IMR-90 (cell line): Measurements from ENCODE around the gene SNRPA1. TPM values are rescaled to one million over a fixed set of nuclear protein-coding genes. Genes with fewer than 3 reads are reported as not detected.

ENCODE experiments used
- ATAC-seq: fragments of 200-7000 bp; cut with Tn5 transposase; 2 replicates; pipeline ENCODE4 v1.9.1; 2020; ENCODE audit warnings: low read depth, mild to moderate bottlenecking, moderate library complexity
- BruUV-seq: library from RNA; stranded (reverse); fragments of 400-500 nt; replicated peaks from 2 replicates; lab custom pipeline; 2021; lab: Mats Ljungman, UMichigan
- CTCF ChIA-PET: fragments of 300-600 bp; formaldehyde crosslinking; extraction: SDS; loops from one replicate; lab custom pipeline; 2021; ENCODE audit warnings: antibody characterized with exemption; lab: Yijun Ruan, JAX
- POLR2A ChIA-PET: fragments of 300-600 bp; sonication (Branson Sonifier 250); formaldehyde crosslinking; loops from one replicate; lab custom pipeline; 2022; ENCODE audit warnings: antibody characterized with exemption; ENCODE audit not compliant: unreplicated experiment; lab: Charles Lee
- DNase-seq: peaks from one replicate; pipeline ENCODE4 v3.0.0; 2013
- H2AFZ ChIP-seq: replicated peaks from 2 replicates; pipeline ENCODE3; 2013; ENCODE audit warnings: low read length, mild to moderate bottlenecking; ENCODE audit not compliant: poor library complexity
- H2AK5ac ChIP-seq: 2 replicates; pipeline ENCODE4 v1.6.1; 2013; ENCODE audit warnings: low read depth, low read length, inconsistent platforms
- H2AK9ac ChIP-seq: replicated peaks from 2 replicates; pipeline ENCODE3; 2013; ENCODE audit warnings: mild to moderate bottlenecking, low read depth, low read length, moderate library complexity; ENCODE audit not compliant: poor library complexity
- H2BK120ac ChIP-seq: 2 replicates; pipeline ENCODE4 v1.6.1; 2013; ENCODE audit warnings: low read depth, low read length, inconsistent platforms
- H2BK15ac ChIP-seq: 3 replicates; pipeline ENCODE4 v1.6.1; 2013; ENCODE audit warnings: low read depth, low read length, inconsistent platforms
- H2BK20ac ChIP-seq: 2 replicates; pipeline ENCODE4 v1.6.1; 2013; ENCODE audit warnings: low read depth, mild to moderate bottlenecking, inconsistent platforms, low read length, moderate library complexity
- H2BK5ac ChIP-seq: 2 replicates; pipeline ENCODE4 v1.6.1; 2013; ENCODE audit warnings: mild to moderate bottlenecking, low read depth, low read length, inconsistent platforms; ENCODE audit not compliant: poor library complexity, severe bottlenecking
- H3K14ac ChIP-seq: replicated peaks from 2 replicates; pipeline ENCODE4 v1.6.1; 2013; ENCODE audit warnings: low read depth, low read length, inconsistent platforms
- H3K18ac ChIP-seq: 2 replicates; pipeline ENCODE4 v1.6.1; 2013; ENCODE audit warnings: low read depth, low read length, control low read depth
- H3K23ac ChIP-seq: 2 replicates; pipeline ENCODE4 v1.6.1; 2013; ENCODE audit warnings: low read depth, low read length, inconsistent platforms
- H3K27ac ChIP-seq: 2 replicates; pipeline ENCODE4 v1.5.1; 2013; ENCODE audit warnings: mild to moderate bottlenecking, control low read depth, low read length; ENCODE audit not compliant: insufficient read depth
- H3K27me3 ChIP-seq: 2 replicates; pipeline ENCODE4 v1.6.1; 2013; ENCODE audit warnings: low read length; ENCODE audit not compliant: control insufficient read depth, insufficient read depth
- H3K36me3 ChIP-seq: 2 replicates; pipeline ENCODE4 v1.6.1; 2013; ENCODE audit warnings: low read length, mixed read lengths; ENCODE audit not compliant: control insufficient read depth, insufficient read depth
- H3K4ac ChIP-seq: 2 replicates; pipeline ENCODE4 v1.6.1; 2013; ENCODE audit warnings: low read depth, low read length, inconsistent platforms
- H3K4me1 ChIP-seq: 2 replicates; pipeline ENCODE4 v1.6.1; 2013; ENCODE audit warnings: low read length, mixed read lengths; ENCODE audit not compliant: control insufficient read depth, insufficient read depth
- H3K4me2 ChIP-seq: 2 replicates; pipeline ENCODE4 v1.6.1; 2013; ENCODE audit warnings: low read depth, mild to moderate bottlenecking, control low read depth, low read length, moderate library complexity
- H3K4me3 ChIP-seq: 2 replicates; pipeline ENCODE4 v1.5.1; 2013; ENCODE audit warnings: low read depth, mild to moderate bottlenecking, control low read depth, low read length, moderate library complexity; ENCODE audit not compliant: insufficient read depth
- H3K56ac ChIP-seq: 2 replicates; pipeline ENCODE4 v1.6.1; 2013; ENCODE audit warnings: low read length, inconsistent platforms; ENCODE audit not compliant: insufficient read depth; ENCODE audit errors: extremely low read depth
- H3K79me1 ChIP-seq, 2 experiments: 2 replicates each; pipeline ENCODE4 v1.6.1; 2013; ENCODE audit warnings: low read length in 2 of 2, inconsistent platforms in 1 of 2, low read depth in 1 of 2
- H3K9ac ChIP-seq: 2 replicates; pipeline ENCODE4 v1.6.1; 2013; ENCODE audit warnings: low read depth, low read length, control low read depth
- H3K9me1 ChIP-seq: 2 replicates; pipeline ENCODE4 v1.6.1; 2013; ENCODE audit warnings: low read length, inconsistent platforms; ENCODE audit not compliant: insufficient read depth
- H3K9me3 ChIP-seq: 2 replicates; pipeline ENCODE4 v1.6.1; 2013; ENCODE audit warnings: low read length; ENCODE audit not compliant: control insufficient read depth, insufficient read depth
- H4K20me1 ChIP-seq: 2 replicates; pipeline ENCODE4 v1.6.1; 2013; ENCODE audit warnings: low read length, inconsistent platforms; ENCODE audit not compliant: insufficient read depth
- H4K5ac ChIP-seq: 2 replicates; pipeline ENCODE4 v1.6.1; 2013; ENCODE audit warnings: mild to moderate bottlenecking, low read depth, low read length, control low read depth
- H4K8ac ChIP-seq, 2 experiments: 2 replicates each; pipeline ENCODE4 v1.6.1; 2013; ENCODE audit warnings: low read depth in 2 of 2, low read length in 2 of 2, control low read depth in 1 of 2, inconsistent platforms in 1 of 2
- H4K91ac ChIP-seq: 2 replicates; pipeline ENCODE4 v1.6.1; 2013; ENCODE audit warnings: low read depth, low read length, inconsistent platforms; ENCODE audit not compliant: insufficient read depth
- BHLHE40 ChIP-seq: fragments of 150-350 bp; IDR thresholded peaks from 2 replicates; pipeline ENCODE4 v1.6.1; 2016; ENCODE audit warnings: mild to moderate bottlenecking, low read depth, low read length
- CEBPB ChIP-seq: IDR thresholded peaks from 2 replicates; pipeline ENCODE4 v1.6.1; 2012; ENCODE audit warnings: low read depth, low read length, improper control_type of control experiment
- CHD1 ChIP-seq: IDR thresholded peaks from 2 replicates; pipeline ENCODE4 v1.6.1; 2012; ENCODE audit warnings: low read depth, low read length, improper control_type of control experiment
- FOS ChIP-seq: fragments of 150-350 bp; IDR thresholded peaks from 2 replicates; pipeline ENCODE4 v1.6.1; 2016; ENCODE audit warnings: low read depth, low read length
- MAZ ChIP-seq: IDR thresholded peaks from 2 replicates; pipeline ENCODE4 v1.6.1; 2012; ENCODE audit warnings: low read depth, mild to moderate bottlenecking, low read length, improper control_type of control experiment, moderate library complexity, borderline replicate concordance
- MXI1 ChIP-seq: IDR thresholded peaks from 2 replicates; pipeline ENCODE4 v1.6.1; 2012; ENCODE audit warnings: low read depth, mild to moderate bottlenecking, low read length, moderate library complexity, borderline replicate concordance
- NFE2L2 ChIP-seq: fragments of 150-350 bp; IDR thresholded peaks from 2 replicates; pipeline ENCODE4 v1.6.1; 2016; ENCODE audit warnings: low read depth, mild to moderate bottlenecking, low read length
- POLR2A ChIP-seq: IDR thresholded peaks from 2 replicates; pipeline ENCODE4 v1.6.1; 2012; ENCODE audit warnings: mild to moderate bottlenecking, low read depth, low read length
- RAD21 ChIP-seq: IDR thresholded peaks from 2 replicates; pipeline ENCODE4 v1.6.1; 2012; ENCODE audit warnings: low read length, improper control_type of control experiment
- RCOR1 ChIP-seq: IDR thresholded peaks from 2 replicates; pipeline ENCODE4 v1.6.1; 2012; ENCODE audit warnings: mild to moderate bottlenecking, low read length, improper control_type of control experiment; ENCODE audit not compliant: insufficient replicate concordance
- RFX5 ChIP-seq: IDR thresholded peaks from 2 replicates; pipeline ENCODE4 v1.8.0; 2012; ENCODE audit warnings: low read depth, mild to moderate bottlenecking, low read length, moderate library complexity
- SMC3 ChIP-seq: fragments of 150-350 bp; IDR thresholded peaks from 2 replicates; pipeline ENCODE4 v1.6.1; 2016; ENCODE audit warnings: low read depth, mild to moderate bottlenecking, antibody characterized with exemption, low read length, moderate library complexity
- WGBS, 2 experiments: methylation state at CpG; one replicate each; pipeline versions ENCODE4 v1.1.5 to v1.1.7; 2013; ENCODE audit warnings: missing lambda C conversion rate in 2 of 2; ENCODE audit not compliant: insufficient read length in 1 of 2; ENCODE audit errors: extremely low coverage in 2 of 2; 5-methylcytosine and 5-hydroxymethylcytosine counted together
- dilution Hi-C: fragments of 300-500 bp; cut with HindIII; formaldehyde crosslinking; loops from one replicate; pipeline ENCODE4 v1.14.3; 2018; ENCODE audit warnings: low sequenced_read_pairs; ENCODE audit not compliant: unreplicated experiment
- in situ Hi-C: fragments of 300-500 bp; cut with MboI; formaldehyde crosslinking; loops from 3 replicates; pipeline ENCODE4 v1.14.3; 2019; ENCODE audit warnings: low sequenced_read_pairs, inconsistent platforms, mixed read lengths
- intact Hi-C: fragments of 100-400 bp; cut with micrococcal nuclease; formaldehyde crosslinking; loops from 2 replicates; pipeline ENCODE4 v1.10.0; 2022
- polyA plus RNA-seq, 3 experiments: library from polyadenylated mRNA; depleted of rRNA; stranded (reverse); fragments of >200 nt; gene quantifications; 2 replicates each; pipeline ENCODE4 v1.2.3, GENCODE V29; 2012; ENCODE audit warnings: low replicate concordance in 1 of 3
- total RNA-seq: library from RNA; depleted of rRNA; stranded (reverse); fragments of >200 nt; gene quantifications from 2 replicates; pipeline ENCODE4 v1.2.3, GENCODE V29; 2012

The SNRPA1 gene
- total and polyA plus RNA-seq, 2 of the 4 experiments (the other 2 are of a cell fraction) = 37.1 to 79.9 TPM

DNA sequence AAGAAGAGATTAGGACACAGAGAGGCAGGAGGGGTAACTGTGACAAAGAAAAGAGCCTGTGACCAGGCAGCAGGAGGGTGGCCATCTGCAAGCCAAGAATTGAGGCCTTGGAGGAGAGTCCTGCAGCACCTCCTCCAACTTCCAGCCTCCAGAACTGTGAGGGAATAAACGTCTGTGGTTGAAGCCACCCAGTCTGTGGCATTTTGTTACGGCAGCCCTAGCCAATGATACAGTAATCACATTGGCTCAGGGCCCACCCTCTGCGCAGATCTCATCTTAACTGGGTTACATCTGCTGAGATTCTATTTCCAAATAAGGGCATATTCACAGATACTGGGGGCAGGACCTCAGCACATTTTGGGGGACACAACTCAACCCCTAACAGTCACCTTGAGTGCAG is 29.0 kb downstream of the SNRPA1 start:
- DNase-seq (peak; percentile 80), ATAC-seq (peak; percentile 22; the same call in 1 of the 2 replicates)
- H2BK15ac ChIP-seq = no peak overlapping the region
- H3K4me2 ChIP-seq = no peak overlapping the region
- H3K27me3 ChIP-seq = no peaks in the 10 kb centered on the region
- no peak overlapping the region for H3K56ac ChIP-seq
- ChIA-PET CTCF (no interaction called here), POLR2A (no interaction called here)
- H3K9me1 ChIP-seq = peaks cover 23% of the 10 kb centered on the region
- H3K4me1 ChIP-seq = peaks cover 10% of the 10 kb centered on the region
- H4K8ac ChIP-seq = peak overlapping the region; percentile 10 to 63; a peak in 1 of 4 replicates
- no peak overlapping the region for H3K23ac ChIP-seq
- H3K14ac ChIP-seq = no peak overlapping the region
- dilution Hi-C loops = no loop called here
- H3K18ac ChIP-seq = 0 out of 2 replicates have a peak overlapping the region, but pooled peaks have one; percentile 54
- H2AK5ac ChIP-seq = peak overlapping the region; percentile 49; the same call in 1 of the 2 replicates
- peaks cover 9% of the 10 kb centered on the region; the same call in 1 of the 2 replicates for H4K20me1 ChIP-seq
- no peak overlapping the region for H3K4me3 ChIP-seq
- no peaks in the 10 kb centered on the region for H3K9me3 ChIP-seq
- H3K36me3 ChIP-seq = peaks cover 21% of the 10 kb centered on the region
- no peak overlapping the region for H2AFZ ChIP-seq
- no peak overlapping the region for H3K9ac ChIP-seq
- 0 out of 4 replicates have a peak, but pooled peaks cover 0 to 6% of the 10 kb centered on the region in 2 experiments for H3K79me1 ChIP-seq
- peak overlapping the region; percentile 58 for H2AK9ac ChIP-seq
- 38% methylated on average over 2 of the region's 3 CpGs; no CpG with 5 or more reads in 1 of the 2 experiments for WGBS, 2 experiments
- H3K4ac ChIP-seq = peak overlapping the region; percentile 46; the same call in 1 of the 2 replicates
- H4K5ac ChIP-seq = peak overlapping the region; percentile 81
- H4K91ac ChIP-seq = 0 out of 2 replicates have a peak overlapping the region, but pooled peaks have one; percentile 65
- TF ChIP-seq MAZ (no peak), NFE2L2 (no peak), FOS (no peak), MXI1 (no peak), RCOR1 (no peak), RAD21 (no peak), CEBPB (no peak), RFX5 (no peak), CHD1 (no peak), BHLHE40 (no peak), SMC3 (no peak), POLR2A (no peak; the same call in 1 of the 2 replicates)
- peak overlapping the region; percentile 42; the same call in 1 of the 2 replicates for H3K27ac ChIP-seq
- H2BK20ac ChIP-seq = no peak overlapping the region
- in situ Hi-C loops = loop anchor here (10.0 to 25.0 kb wide), 3 partner anchors 354 to 631 kb away; partner anchors contain the start of gene LRRK1
- peak overlapping the region; percentile 82; the same call in 1 of the 2 replicates for H2BK120ac ChIP-seq
- intact Hi-C loops = no loop called here
- H2BK5ac ChIP-seq = no peak overlapping the region
- no TSS peak for BruUV-seq
